SJCRH30 (cell line): ENCODE measurements around the gene CDK8. TPM values are rescaled to one million over a fixed set of nuclear protein-coding genes. Genes with fewer than 3 reads are reported as not detected.

ENCODE experiments used
- DNase-seq, 2 experiments: peaks; one replicate each; pipeline ENCODE4 v3.0.0-alpha.2; 2015 to 2020
- H3K27ac ChIP-seq: fragments of 250-450 bp; sonication (Bioruptor Pico); 2 replicates; pipeline ENCODE4 v1.5.1; 2020; ENCODE audit warnings: mild to moderate bottlenecking, moderate library complexity
- H3K27me3 ChIP-seq: fragments of 250-450 bp; sonication (Bioruptor Pico); 2 replicates; pipeline ENCODE4 v1.5.1; 2020; ENCODE audit warnings: mild to moderate bottlenecking, moderate library complexity
- H3K36me3 ChIP-seq: fragments of 250-450 bp; sonication (Bioruptor Pico); 2 replicates; pipeline ENCODE4 v1.5.1; 2020; ENCODE audit warnings: mild to moderate bottlenecking, moderate library complexity
- H3K4me1 ChIP-seq: fragments of 250-450 bp; sonication (Bioruptor Pico); 2 replicates; pipeline ENCODE4 v1.5.1; 2020; ENCODE audit warnings: mild to moderate bottlenecking, moderate library complexity
- H3K4me3 ChIP-seq: fragments of 250-450 bp; sonication (Bioruptor Pico); 2 replicates; pipeline ENCODE4 v1.5.1; 2020; ENCODE audit warnings: mild to moderate bottlenecking, moderate library complexity
- H3K9me3 ChIP-seq: fragments of 250-450 bp; sonication (Bioruptor Pico); replicated peaks from 2 replicates; pipeline ENCODE4 v1.5.1; 2020; ENCODE audit warnings: mild to moderate bottlenecking, moderate library complexity
- total RNA-seq: library from RNA; depleted of rRNA; stranded (reverse); fragments of >200 nt; shearing (Covaris generic); gene quantifications from 2 replicates; pipeline ENCODE4 v1.2.3, GENCODE V29; 2014; rRNA removed

Gene CDK8
- total RNA-seq = 72.8 and 74.5 TPM in 2 replicates

DNA sequence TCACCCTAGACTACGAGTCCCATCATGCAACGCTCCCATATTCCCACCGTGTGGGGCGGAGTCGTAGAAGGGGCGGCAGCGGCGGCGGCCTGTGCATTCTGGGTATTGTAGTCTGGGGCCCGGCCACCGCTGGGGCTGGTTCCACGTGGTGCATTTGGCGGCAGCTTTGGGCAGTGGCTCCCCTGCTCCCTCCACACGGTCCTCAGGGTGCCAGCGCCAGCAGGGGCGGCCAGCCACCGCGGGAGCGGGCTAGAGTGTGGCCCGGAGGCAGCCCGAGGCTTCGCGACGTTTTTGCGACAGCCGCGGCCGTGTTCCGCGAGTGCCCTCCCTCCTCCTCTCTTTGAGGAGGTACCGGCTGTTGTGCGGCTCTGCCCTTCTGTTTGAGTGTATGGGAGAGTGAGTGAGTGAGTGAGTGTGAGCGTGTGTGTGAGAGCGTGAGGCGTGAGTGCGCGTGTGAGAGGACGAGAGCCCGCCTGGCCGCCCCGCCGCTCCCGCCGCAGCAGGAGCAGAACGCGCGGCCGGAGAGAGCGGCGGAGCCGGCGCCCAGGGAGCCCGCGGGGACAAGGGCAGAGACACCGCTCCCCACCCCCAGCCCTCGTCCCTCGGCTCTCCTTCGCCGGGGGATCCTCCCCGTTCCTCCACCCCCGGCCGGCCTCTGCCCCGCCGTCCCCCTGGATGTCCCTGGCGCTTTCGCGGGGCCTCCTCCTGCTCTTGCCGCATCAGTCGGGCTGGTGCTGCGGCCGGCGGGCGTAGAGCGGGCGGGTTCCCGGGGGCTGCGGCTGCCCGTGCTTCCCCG, at the start of gene CDK8:
TSS of gene CDK8 (plus strand) at position 343 of the 796 bp plus-strand sequence. CDS start 513 bp downstream, outside the sequence.
- Histone ChIP-seq H3K27me3 (no peaks in the 10 kb centered on the region), H3K4me3 (peak within 1 kb of the TSS; percentile 64), H3K36me3 (no peaks in the 10 kb centered on the region), H3K9me3 (no peaks in the 10 kb centered on the region), H3K4me1 (peaks cover 22% of the 10 kb centered on the region), H3K27ac (peak within 1 kb of the TSS; percentile 87)
- peak; percentile 94 to 96 for DNase-seq

DNA sequence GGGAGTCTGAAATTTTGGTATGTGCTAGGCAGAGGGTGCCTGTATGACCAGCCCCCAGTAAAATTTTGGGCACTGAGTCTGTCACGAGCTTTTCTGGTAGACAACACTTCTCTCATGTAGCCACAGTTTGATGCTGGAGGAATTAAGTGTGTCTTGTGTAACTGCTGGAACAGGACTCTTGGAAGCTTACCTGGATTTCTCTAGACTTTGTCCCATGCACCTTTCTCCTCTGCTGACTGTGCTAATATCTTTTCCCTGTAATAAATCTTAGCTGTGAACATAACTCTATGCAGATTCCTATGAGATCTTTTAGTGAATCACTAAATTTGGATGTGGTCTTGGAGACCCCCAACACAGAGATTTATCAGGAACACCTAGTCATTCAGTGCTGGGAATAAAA, 45.6 kb upstream of the CDK8 start:
- peaks cover 35% of the 10 kb centered on the region for H3K36me3 ChIP-seq
- H3K4me1 ChIP-seq = no peaks in the 10 kb centered on the region
- H3K27me3 ChIP-seq = no peaks in the 10 kb centered on the region
- no peak overlapping the region for H3K4me3 ChIP-seq
- no peaks in the 10 kb centered on the region for H3K9me3 ChIP-seq
- no peak overlapping the region for H3K27ac ChIP-seq
- no peak for DNase-seq

DNA sequence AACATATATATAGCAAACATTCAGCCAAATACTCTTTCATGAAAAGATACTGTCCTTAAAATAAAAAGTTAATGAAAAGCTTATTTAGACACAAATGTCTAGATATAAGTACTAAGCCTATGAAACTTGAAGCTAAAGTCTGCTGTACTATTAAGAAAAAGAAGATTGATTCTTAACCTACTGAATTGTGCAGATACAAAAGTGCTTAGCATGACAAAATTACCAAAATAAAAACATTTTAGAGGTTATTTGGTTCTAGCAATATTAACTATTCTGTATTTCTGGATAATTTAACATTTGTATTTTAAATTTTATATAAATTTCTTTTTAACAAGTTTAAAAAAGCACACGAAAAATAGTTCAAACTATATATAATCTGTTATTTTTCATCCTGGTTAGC, 40.6 kb upstream of the CDK8 start:
- Histone ChIP-seq H3K27me3 (no peaks in the 10 kb centered on the region), H3K4me3 (no peak overlapping the region), H3K4me1 (no peaks in the 10 kb centered on the region), H3K9me3 (no peaks in the 10 kb centered on the region), H3K36me3 (peaks cover 82% of the 10 kb centered on the region), H3K27ac (no peak overlapping the region)
- no peak for DNase-seq

DNA sequence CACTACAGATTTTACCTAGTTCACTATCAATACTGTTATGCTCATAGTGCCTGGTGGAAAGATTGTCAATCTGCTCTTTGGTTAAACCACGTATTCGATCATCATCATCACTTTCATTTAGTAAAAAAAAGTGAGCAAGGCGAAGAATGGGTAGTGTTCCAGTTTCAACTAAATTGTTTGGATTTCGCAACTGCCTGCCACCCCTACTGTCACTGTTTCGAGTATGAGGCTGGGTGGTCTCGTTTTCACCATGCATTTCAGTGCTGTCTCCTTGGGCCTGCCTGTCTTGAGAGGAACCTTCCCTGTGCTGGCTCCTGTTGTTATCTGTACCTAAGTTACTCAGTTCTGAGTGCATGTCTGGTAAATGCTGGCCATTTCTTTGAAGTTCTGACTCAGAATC, 39.9 kb upstream of the CDK8 start:
- no peak overlapping the region for H3K27ac ChIP-seq
- H3K36me3 ChIP-seq = peaks cover 85% of the 10 kb centered on the region
- H3K4me1 ChIP-seq = no peaks in the 10 kb centered on the region
- H3K9me3 ChIP-seq = no peaks in the 10 kb centered on the region
- no peak overlapping the region for H3K4me3 ChIP-seq
- no peaks in the 10 kb centered on the region for H3K27me3 ChIP-seq
- no peak for DNase-seq

DNA sequence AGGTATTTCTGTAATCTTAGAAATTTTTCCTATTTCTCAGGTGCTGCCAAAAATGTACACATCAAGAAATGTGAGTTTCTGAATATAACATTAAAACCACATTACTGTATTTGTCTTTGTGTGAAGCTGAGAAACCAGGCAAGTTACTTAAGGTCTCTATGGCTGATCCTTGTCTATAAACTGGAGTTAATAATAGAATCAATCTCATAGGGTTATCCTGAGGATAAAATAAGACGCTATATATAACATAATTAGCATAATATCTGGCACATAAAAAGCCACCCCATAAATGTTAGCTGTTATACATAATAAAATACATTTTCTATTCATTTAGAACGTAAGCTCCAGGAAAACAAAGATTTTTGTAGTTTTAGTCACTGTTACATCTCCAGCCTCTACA, 37.9 kb upstream of the CDK8 start:
- Histone ChIP-seq H3K4me1 (peaks cover 18% of the 10 kb centered on the region), H3K27me3 (no peaks in the 10 kb centered on the region), H3K36me3 (peaks cover 86% of the 10 kb centered on the region), H3K4me3 (no peak overlapping the region), H3K9me3 (no peaks in the 10 kb centered on the region), H3K27ac (no peak overlapping the region)
- no peak for DNase-seq

DNA sequence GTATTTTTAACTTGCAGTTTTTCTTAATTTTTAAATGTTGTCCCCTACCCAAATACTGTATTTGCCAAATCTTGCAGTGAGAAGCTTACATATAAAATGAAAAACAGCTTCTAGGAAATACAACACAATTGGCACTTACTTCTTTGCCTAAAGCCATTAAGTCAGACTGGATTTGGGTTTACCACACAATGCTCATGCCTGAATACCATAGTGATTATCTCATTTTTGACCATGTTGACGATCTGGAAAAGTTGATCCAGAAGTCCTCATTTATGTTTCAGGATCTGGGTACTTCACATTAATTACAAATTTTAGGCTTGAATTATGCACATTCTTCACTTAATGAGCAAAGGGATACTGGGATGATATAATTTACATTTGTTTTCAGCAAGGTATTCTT, 34.2 kb upstream of the CDK8 start:
- Histone ChIP-seq H3K27me3 (no peaks in the 10 kb centered on the region), H3K9me3 (no peaks in the 10 kb centered on the region), H3K4me1 (peaks cover 24% of the 10 kb centered on the region), H3K4me3 (0 out of 2 replicates have a peak overlapping the region, but pooled peaks have one; percentile 96), H3K36me3 (peaks cover 53% of the 10 kb centered on the region), H3K27ac (peak overlapping the region; percentile 25)
- DNase-seq = peak in 1 of 2 experiments; percentile 45

DNA sequence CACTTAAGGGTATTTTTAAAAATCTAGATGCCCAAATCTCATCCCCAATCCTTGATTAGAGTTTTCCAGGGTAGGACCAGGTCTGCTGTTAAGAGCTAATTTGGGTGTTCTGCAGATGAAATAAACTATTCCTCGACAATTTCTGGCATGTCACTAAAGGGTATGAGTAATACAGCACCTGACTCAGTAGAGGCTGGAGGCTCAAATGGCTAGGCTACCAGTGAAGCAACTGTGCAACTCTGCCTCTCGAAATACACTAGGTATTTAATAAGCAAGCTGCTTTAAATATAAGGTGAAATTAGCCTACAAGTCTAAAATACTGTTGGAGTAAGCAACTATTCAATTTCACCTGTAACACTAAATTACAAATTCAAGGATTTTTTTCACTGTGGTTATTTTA, 33.4 kb upstream of the CDK8 start:
- peaks cover 24% of the 10 kb centered on the region for H3K4me1 ChIP-seq
- peak overlapping the region; percentile 97; the same call in 1 of the 2 replicates for H3K27ac ChIP-seq
- H3K9me3 ChIP-seq = no peaks in the 10 kb centered on the region
- H3K36me3 ChIP-seq = peaks cover 44% of the 10 kb centered on the region
- H3K27me3 ChIP-seq = no peaks in the 10 kb centered on the region
- DNase-seq = peak; percentile 23 to 29
- peak overlapping the region; percentile 96 for H3K4me3 ChIP-seq

DNA sequence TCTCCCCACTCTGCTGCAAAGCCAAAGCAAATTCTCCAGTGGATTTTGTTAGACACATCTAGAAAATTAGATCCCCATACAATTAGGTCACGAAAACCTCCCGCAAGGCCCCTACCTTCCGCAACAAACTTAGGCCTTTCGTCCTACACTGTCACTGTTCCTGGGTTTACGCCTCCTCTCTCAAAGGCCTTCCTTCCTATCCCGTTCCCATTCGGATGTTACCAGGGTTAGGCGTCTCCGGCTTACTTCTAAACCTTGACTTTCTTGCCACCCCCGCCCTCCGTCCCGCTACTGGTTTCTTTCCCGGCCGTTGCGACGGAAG, 32.6 kb upstream of the CDK8 start:
- Histone ChIP-seq H3K9me3 (no peaks in the 10 kb centered on the region), H3K4me1 (peaks cover 24% of the 10 kb centered on the region), H3K4me3 (peak overlapping the region; percentile 96), H3K27ac (peak overlapping the region; percentile 97), H3K27me3 (no peaks in the 10 kb centered on the region), H3K36me3 (peaks cover 36% of the 10 kb centered on the region)
- no peak for DNase-seq

DNA sequence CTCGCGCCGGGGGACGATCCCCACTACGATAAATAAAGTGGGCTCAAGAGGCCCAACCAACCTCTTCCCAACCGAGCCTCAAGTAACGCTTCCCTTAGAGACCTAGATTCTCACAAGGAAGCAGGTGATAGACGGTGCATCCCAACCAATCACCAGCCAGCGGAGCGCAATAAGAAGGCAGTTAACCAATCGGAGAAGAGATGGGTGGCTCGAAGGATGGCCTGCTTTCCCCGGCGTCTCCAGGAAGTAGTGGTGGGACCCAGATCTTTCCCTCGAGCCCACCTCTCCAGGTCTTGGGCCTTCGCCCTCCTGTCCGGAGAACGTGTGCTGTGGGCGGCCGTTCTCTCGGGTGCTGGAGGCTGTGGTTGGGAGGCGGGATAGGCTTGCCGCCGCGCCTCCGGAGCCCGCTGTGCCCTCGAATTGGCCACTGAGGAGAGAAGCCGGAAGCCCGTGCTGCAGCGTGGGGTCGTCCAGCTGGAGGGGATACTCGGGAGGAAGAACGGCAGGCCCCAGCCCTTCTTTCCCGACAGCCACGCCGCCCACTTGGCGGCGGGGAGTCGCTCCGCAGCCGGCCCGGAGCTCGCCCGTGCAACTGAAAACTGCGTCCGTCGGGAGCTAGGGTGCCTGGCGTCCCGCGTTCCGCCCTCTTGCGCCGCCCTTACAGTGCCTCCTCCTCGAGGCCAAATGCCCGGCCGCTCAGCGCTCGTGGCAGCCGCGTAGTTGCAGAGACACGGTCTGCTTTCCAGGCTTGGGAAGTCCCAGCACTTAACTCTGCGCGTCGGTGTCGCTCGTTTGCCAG, 32.0 kb upstream of the CDK8 start, which contains the start of gene RNF6:
TSS of gene RNF6 (minus strand) at position 594 of the 799 bp plus-strand sequence. CDS start 2,665 bp downstream, outside the sequence.
- Histone ChIP-seq H3K9me3 (no peaks in the 10 kb centered on the region), H3K4me1 (peaks cover 24% of the 10 kb centered on the region), H3K27me3 (no peaks in the 10 kb centered on the region), H3K27ac (peak within 1 kb of the TSS; percentile 97), H3K4me3 (peak within 1 kb of the TSS; percentile 96), H3K36me3 (peaks cover 31% of the 10 kb centered on the region)
- peak; percentile 98 to 100 for DNase-seq

DNA sequence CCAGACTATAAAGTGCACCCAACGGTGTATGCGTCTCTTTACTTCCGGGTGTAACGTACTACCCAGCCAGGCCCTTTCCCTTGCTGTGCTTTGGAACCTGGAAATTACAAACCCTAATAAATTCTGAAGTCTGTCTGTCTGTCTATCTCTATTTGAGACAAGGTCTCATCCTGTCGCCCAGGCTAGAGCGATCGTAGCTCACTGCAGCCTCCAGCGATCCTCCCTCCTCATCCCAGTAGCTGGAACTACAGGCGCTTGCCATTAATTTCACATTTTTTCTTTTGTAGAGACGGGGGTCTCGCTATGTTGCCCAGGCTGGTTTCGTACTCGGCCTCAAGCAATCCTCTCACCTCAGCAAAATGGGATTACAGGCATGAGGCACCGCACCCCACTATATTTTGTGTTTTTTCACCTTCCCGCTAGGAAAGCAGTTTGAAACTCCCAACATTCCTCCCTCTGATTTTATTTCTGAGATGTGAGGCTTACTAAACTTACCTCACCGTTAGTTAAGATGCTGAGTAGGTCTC, 31.3 kb upstream of the CDK8 start:
- Histone ChIP-seq H3K9me3 (no peaks in the 10 kb centered on the region), H3K27ac (peak overlapping the region; percentile 97), H3K36me3 (peaks cover 24% of the 10 kb centered on the region), H3K4me1 (peaks cover 24% of the 10 kb centered on the region), H3K27me3 (no peaks in the 10 kb centered on the region), H3K4me3 (peak overlapping the region; percentile 96)
- no peak for DNase-seq

DNA sequence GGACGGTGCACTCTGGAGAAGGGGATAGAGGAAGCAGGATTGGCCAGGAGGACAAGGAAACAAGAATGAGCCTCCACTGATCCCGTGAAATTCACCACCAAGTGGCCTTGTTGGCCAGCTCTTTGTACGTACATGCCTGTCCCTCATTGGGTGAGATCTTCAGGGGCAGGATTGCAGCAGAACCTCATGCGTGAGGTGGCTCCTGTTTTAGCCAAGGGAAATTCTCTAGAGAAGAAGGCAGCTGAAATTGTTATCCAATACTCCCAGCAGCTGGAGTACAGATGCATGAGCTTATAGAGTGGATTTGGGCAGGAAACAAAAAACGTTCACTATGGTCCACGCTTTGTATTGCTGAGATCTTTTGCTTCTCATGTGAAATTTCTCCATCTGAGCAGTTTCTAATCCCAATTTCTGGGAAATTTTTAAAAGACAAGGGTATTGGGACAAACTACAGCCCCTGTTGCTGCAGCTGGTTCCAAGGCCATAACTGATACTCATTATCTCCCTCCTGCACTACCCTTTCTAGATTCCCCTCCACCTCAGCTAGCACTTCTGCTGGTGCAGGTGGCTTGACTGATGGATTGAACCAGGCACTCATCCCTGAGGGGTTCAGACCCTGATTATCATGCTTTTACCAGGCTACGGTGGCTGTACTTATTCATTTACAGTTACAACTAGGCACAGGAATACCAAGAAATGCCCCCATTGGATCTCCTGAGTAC, 27.9 kb upstream of the CDK8 start:
- no peaks in the 10 kb centered on the region for H3K9me3 ChIP-seq
- H3K4me1 ChIP-seq = peaks cover 6% of the 10 kb centered on the region; the same call in 1 of the 2 replicates
- H3K36me3 ChIP-seq = no peaks in the 10 kb centered on the region
- H3K4me3 ChIP-seq = no peak overlapping the region
- no peak overlapping the region for H3K27ac ChIP-seq
- peak in 1 of 2 experiments; percentile 13 for DNase-seq
- no peaks in the 10 kb centered on the region for H3K27me3 ChIP-seq

DNA sequence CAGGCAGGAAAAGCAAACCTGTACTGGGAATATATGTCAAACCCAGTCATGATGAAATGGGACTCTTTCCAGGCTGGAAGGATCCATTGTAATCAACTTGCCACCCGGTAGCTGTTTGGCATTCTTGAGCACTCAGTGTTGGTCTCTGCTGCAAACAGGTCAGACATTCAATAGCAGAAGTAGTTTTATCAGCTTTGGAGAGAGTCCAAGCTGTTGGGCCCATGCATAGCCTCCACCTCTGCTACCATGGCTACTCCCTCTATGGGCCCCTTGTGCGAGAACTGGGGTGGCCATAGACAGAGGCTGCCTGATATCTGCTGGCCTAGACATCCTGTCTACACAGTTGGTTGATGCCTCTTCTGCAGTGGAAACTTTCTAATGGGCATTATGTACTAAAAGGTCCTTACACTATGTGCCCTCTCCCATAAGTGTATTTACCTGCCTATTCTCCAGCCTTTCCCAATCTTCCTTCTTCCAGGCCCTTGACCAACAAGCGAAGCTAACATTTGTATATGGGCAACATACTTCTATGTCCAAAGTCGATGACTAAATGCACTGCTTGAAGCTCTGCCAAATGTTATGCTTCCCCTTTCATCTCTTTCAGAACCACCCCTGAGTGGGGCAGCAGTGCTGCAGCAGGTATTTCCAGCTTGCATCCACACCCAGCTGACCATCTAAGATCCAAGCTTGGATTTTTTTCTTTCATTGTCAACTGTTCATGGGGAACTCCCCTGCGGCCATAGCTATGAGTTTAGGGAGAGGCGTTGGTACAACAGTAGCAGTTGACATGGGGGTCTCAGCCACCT, 26.6 kb upstream of the CDK8 start:
- no peak for DNase-seq
- H3K27ac ChIP-seq = no peak overlapping the region
- no peaks in the 10 kb centered on the region for H3K27me3 ChIP-seq
- peaks cover 6% of the 10 kb centered on the region; the same call in 1 of the 2 replicates for H3K4me1 ChIP-seq
- H3K9me3 ChIP-seq = no peaks in the 10 kb centered on the region
- H3K4me3 ChIP-seq = no peak overlapping the region
- no peaks in the 10 kb centered on the region for H3K36me3 ChIP-seq

DNA sequence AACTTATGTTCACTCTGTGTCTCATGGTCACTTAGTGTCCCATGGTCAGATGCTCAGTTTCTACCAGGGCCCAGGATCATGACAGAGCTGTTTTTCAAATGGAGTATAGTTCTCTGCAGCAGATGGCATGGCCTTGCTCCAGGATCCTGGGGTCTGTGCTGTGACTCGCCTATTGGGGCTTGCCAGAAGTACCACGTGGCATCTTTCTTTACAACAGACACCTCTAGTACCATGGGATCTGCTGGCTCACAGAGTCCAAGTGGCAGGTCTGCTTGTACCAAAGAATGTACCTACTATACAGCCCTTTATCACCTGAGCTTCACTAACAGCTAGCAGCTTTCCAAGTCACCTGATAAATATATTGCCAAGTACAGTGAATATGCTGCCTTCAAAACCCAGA, 25.8 kb upstream of the CDK8 start:
- Histone ChIP-seq H3K4me3 (no peak overlapping the region), H3K27ac (no peak overlapping the region), H3K9me3 (no peaks in the 10 kb centered on the region), H3K4me1 (peaks cover 2% of the 10 kb centered on the region; the same call in 1 of the 2 replicates), H3K36me3 (no peaks in the 10 kb centered on the region), H3K27me3 (no peaks in the 10 kb centered on the region)
- no peak for DNase-seq
